ENCODE results near the gene HSF4. TPM values are rescaled to one million over a fixed set of nuclear protein-coding genes. Genes with fewer than 3 reads are reported as not detected.

HSF4 gene
- total RNA-seq, 1 donor from 2014 or later: 64.9 TPM

DNA sequence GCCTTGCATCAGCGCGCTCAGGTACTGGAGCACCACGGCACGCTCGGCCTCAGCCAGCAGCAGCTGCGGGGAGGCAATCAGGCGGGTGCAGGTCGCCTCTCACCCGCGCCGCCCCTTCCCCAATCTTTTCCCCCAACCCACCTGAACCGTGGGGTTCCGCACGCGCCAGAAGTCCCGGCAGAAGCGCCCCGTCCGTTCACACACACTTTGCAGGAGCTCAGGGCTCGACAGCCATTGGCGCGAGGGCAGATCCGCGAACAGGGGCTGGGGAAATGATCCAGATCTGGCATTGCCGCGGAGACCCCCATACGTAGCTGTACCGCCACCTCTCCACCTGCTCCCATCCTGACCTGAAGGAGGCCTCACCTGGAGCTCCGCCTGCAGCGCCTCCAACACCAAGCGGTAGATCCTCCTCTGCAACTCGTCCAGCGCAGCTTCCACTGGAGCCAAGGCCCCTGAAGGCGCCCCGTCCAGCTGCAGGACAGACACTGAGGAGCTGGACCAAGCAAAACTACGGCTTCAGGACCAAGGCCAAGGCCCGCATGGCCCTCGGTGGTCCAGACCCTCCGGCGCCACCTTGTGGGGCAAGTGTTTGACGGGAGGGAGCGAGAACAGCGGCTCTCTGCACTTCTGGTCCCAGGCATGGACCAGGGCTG lies 20.6 kb downstream of the HSF4 start:
- H3K27ac ChIP-seq: no peak overlapping the region
- peak overlapping the region; percentile 74 to 76 for H3K4me3 ChIP-seq

GRCh38 chr16:67185651-67186134 lies 21.1 kb downstream of the HSF4 start:
- H3K4me3 ChIP-seq: peak overlapping the region; percentile 20 to 74
- TF ChIP-seq, protein P1, sequence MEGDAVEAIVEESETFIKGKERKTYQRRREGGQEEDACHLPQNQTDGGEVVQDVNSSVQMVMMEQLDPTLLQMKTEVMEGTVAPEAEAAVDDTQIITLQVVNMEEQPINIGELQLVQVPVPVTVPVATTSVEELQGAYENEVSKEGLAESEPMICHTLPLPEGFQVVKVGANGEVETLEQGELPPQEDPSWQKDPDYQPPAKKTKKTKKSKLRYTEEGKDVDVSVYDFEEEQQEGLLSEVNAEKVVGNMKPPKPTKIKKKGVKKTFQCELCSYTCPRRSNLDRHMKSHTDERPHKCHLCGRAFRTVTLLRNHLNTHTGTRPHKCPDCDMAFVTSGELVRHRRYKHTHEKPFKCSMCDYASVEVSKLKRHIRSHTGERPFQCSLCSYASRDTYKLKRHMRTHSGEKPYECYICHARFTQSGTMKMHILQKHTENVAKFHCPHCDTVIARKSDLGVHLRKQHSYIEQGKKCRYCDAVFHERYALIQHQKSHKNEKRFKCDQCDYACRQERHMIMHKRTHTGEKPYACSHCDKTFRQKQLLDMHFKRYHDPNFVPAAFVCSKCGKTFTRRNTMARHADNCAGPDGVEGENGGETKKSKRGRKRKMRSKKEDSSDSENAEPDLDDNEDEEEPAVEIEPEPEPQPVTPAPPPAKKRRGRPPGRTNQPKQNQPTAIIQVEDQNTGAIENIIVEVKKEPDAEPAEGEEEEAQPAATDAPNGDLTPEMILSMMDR (IDR thresholded peaks at IDR 0.05): no peak
- no peaks in the 10 kb centered on the region for H3K36me3 ChIP-seq
- DNase-seq (ENCODE audit: low spot score in 2 of 2): no peak
- H3K9me3 ChIP-seq: no peaks in the 10 kb centered on the region
- intact Hi-C loops (cut with DNase I): loop anchor here (1.0 to 5.0 kb wide), 3 partner anchors 33 to 231 kb away; partner anchors contain the start of gene B3GNT9
- H3K27ac ChIP-seq: no peak overlapping the region
- peaks cover 15 to 20% of the 10 kb centered on the region in 2 donors for H3K4me1 ChIP-seq
- no peaks in the 10 kb centered on the region for H3K27me3 ChIP-seq

More for the DNA sequence above, 20.6 kb downstream of the HSF4 start:
- H3K9me3 ChIP-seq: no peaks in the 10 kb centered on the region
- TF ChIP-seq, protein P1 (IDR thresholded peaks at IDR 0.05): peak; percentile 80 to 90 (median 85)
- intact Hi-C loops (cut with DNase I): loop anchor here (1.0 to 5.0 kb wide), 4 partner anchors 22 to 230 kb away; partner anchors contain the start of gene B3GNT9
- peaks cover 15 to 20% of the 10 kb centered on the region in 2 donors for H3K4me1 ChIP-seq
- no peaks in the 10 kb centered on the region for H3K36me3 ChIP-seq
- peak; percentile 62 to 97 for DNase-seq (ENCODE audit: low spot score in 2 of 2)
- no peaks in the 10 kb centered on the region for H3K27me3 ChIP-seq

GRCh38 chr16:67186550-67186950 lies 22.0 kb downstream of the HSF4 start:
- intact Hi-C loops (cut with DNase I): loop anchor here (5.0 kb wide), 1 partner anchor 34 kb away; the partner anchor contains the start of gene B3GNT9
- Histone ChIP-seq H3K27ac (no peak overlapping the region), H3K4me1 (peaks cover 15 to 20% of the 10 kb centered on the region in 2 donors), H3K9me3 (no peaks in the 10 kb centered on the region), H3K27me3 (no peaks in the 10 kb centered on the region), H3K4me3 (no peak overlapping the region), H3K36me3 (no peaks in the 10 kb centered on the region)
- TF ChIP-seq, protein P1 (IDR thresholded peaks at IDR 0.05): no peak
- no peak for DNase-seq (ENCODE audit: low spot score in 2 of 2)

GRCh38 chr16:67187175-67187890 lies 22.8 kb downstream of the HSF4 start:
- H3K4me1 ChIP-seq: peaks cover 15 to 20% of the 10 kb centered on the region in 2 donors
- no peak overlapping the region for H3K4me3 ChIP-seq
- H3K36me3 ChIP-seq: no peaks in the 10 kb centered on the region
- no peak overlapping the region for H3K27ac ChIP-seq
- intact Hi-C loops (cut with DNase I): loop anchor here (5.0 kb wide), 1 partner anchor 35 kb away; the partner anchor contains the start of gene B3GNT9
- no peaks in the 10 kb centered on the region for H3K27me3 ChIP-seq
- no peaks in the 10 kb centered on the region for H3K9me3 ChIP-seq
- TF ChIP-seq, protein P1 (IDR thresholded peaks at IDR 0.05): no peak
- no peak for DNase-seq (ENCODE audit: low spot score in 2 of 2)

- Histone ChIP-seq H3K36me3 (no peaks in the 10 kb centered on the region), H3K4me3 (no peak overlapping the region), H3K4me1 (peaks cover 23 to 25% of the 10 kb centered on the region in 2 donors), H3K27me3 (no peaks in the 10 kb centered on the region), H3K9me3 (no peaks in the 10 kb centered on the region), H3K27ac (no peak overlapping the region)
- no peak for DNase-seq (ENCODE audit: low spot score in 2 of 2)
- intact Hi-C loops (cut with DNase I): loop anchor here (5.0 kb wide), 1 partner anchor 36 kb away; the partner anchor contains the start of gene B3GNT9
- TF ChIP-seq, protein P1 (IDR thresholded peaks at IDR 0.05): no peak
These were observed 23.8 kb downstream of the HSF4 start for GRCh38 chr16:67188323-67188722.

Data from ascending aorta (tissue), 2 donors.